HG02678 (cell line): ENCODE results near the gene TPRG1.
"Not testable (repeated sequence)": the region's sequence is repeated elsewhere in the genome, so short reads cannot be mapped to it uniquely, and the experiment has no call there.

Source experiments
- ATAC-seq: cut with Tn5 transposase; IDR thresholded peaks from one replicate; pipeline ENCODE4 v1.9.1; 2021; ENCODE audit warnings: mild to moderate bottlenecking, moderate library complexity; ENCODE audit not compliant: unreplicated experiment

TPRG1 gene

GRCh38 chr3:189307963-189308362 lies 136.2 kb downstream of the TPRG1 start:
- ATAC-seq, result no peak

GRCh38 chr3:189308608-189309007 lies 136.8 kb downstream of the TPRG1 start:
- ATAC-seq, result no peak

GRCh38 chr3:189309400-189309975 lies 137.7 kb downstream of the TPRG1 start:
- ATAC-seq, result no peak

GRCh38 chr3:189311521-189311920 lies 139.8 kb downstream of the TPRG1 start:
- ATAC-seq, result no peak

- ATAC-seq, result no peak
These were observed 141.1 kb downstream of the TPRG1 start for GRCh38 chr3:189312866-189313265.

GRCh38 chr3:189316296-189317019 lies 144.7 kb downstream of the TPRG1 start:
- no peak for ATAC-seq

- ATAC-seq, result no peak
These were observed 146.1 kb downstream of the TPRG1 start for GRCh38 chr3:189317911-189318310.

- no peak for ATAC-seq
These were observed 148.7 kb downstream of the TPRG1 start for GRCh38 chr3:189320511-189320910.

GRCh38 chr3:189322339-189322738 lies 150.6 kb downstream of the TPRG1 start:
- ATAC-seq, result no peak

- peak; percentile 100 for ATAC-seq
These were observed 152.9 kb downstream of the TPRG1 start for GRCh38 chr3:189324538-189325138.

GRCh38 chr3:189325454-189325853 lies 153.7 kb downstream of the TPRG1 start:
- no peak for ATAC-seq

- not testable (repeated sequence) for ATAC-seq
These were observed 157.9 kb downstream of the TPRG1 start for GRCh38 chr3:189329630-189330029.

GRCh38 chr3:189330066-189330465 lies 158.3 kb downstream of the TPRG1 start:
- no peak for ATAC-seq

- ATAC-seq, result no peak
These were observed 159.2 kb downstream of the TPRG1 start for GRCh38 chr3:189331002-189331418.

- no peak for ATAC-seq
These were observed 162.5 kb downstream of the TPRG1 start for GRCh38 chr3:189334064-189334920.

- ATAC-seq, result no peak
These were observed 165.9 kb downstream of the TPRG1 start for GRCh38 chr3:189337673-189338091.

GRCh38 chr3:189338366-189338765 lies 166.6 kb downstream of the TPRG1 start:
- ATAC-seq, result no peak

GRCh38 chr3:189339996-189340395 lies 168.2 kb downstream of the TPRG1 start:
- ATAC-seq, result no peak

- no peak for ATAC-seq
These were observed 169.1 kb downstream of the TPRG1 start for GRCh38 chr3:189340680-189341460.

- ATAC-seq, result no peak
These were observed 171.0 kb downstream of the TPRG1 start for GRCh38 chr3:189342811-189343210.

- no peak for ATAC-seq
These were observed 173.2 kb downstream of the TPRG1 start for GRCh38 chr3:189344996-189345395.
